Fibroblast of villous mesenchyme (primary cell): ENCODE measurements around the gene PIP5K1C. TPM values are rescaled to one million over a fixed set of nuclear protein-coding genes. Genes with fewer than 3 reads are reported as not detected.

Experiments used
- DNase-seq: peaks from one replicate; pipeline ENCODE4 v3.0.0-alpha.2; 2010; ENCODE audit warnings: low read depth
- H3K4me3 ChIP-seq: 2 replicates; pipeline ENCODE4 v1.5.1; 2011; ENCODE audit warnings: low read depth, mild to moderate bottlenecking, low read length
- CTCF ChIP-seq: IDR thresholded peaks from 2 replicates; pipeline ENCODE4 v1.5.1; 2012; ENCODE audit warnings: low read depth, mild to moderate bottlenecking, low read length; ENCODE audit not compliant: insufficient read depth
- total RNA-seq: library from RNA; depleted of rRNA; stranded (reverse); fragments of >200 nt; gene quantifications from 2 replicates; pipeline ENCODE4 v1.2.3, GENCODE V29; 2012

Gene PIP5K1C
- total RNA-seq, 1 donor = 46.2 TPM

- no peak overlapping the region for H3K4me3 ChIP-seq
- TF ChIP-seq CTCF = no peak
- peak; percentile 54 for DNase-seq
These were observed 10.1 kb upstream of the PIP5K1C start for GRCh38 chr19:3710265-3710812.

- DNase-seq = no peak
- no peak for TF ChIP-seq CTCF
- no peak within 1 kb of the TSS for H3K4me3 ChIP-seq
These were observed 8.1 kb upstream of the PIP5K1C start, which contains the start of gene TJP3 for GRCh38 chr19:3708207-3708931. TSS of gene TJP3 (plus strand) at chr19:3708384. CDS start at chr19:3728433, 20,049 bp downstream.

GRCh38 chr19:3707868-3708206, 7.6 kb upstream of the PIP5K1C start:
- DNase-seq = no peak
- TF ChIP-seq CTCF = no peak
- no peak overlapping the region for H3K4me3 ChIP-seq

GRCh38 chr19:3701200-3701599, 932 bp upstream of the PIP5K1C start:
- H3K4me3 ChIP-seq = no peak overlapping the region
- TF ChIP-seq CTCF = no peak
- DNase-seq = no peak

GRCh38 chr19:3699741-3700241, 477 bp downstream of the PIP5K1C start:
- peak overlapping the region; percentile 78 for H3K4me3 ChIP-seq
- DNase-seq = no peak
- TF ChIP-seq CTCF = no peak

DNA sequence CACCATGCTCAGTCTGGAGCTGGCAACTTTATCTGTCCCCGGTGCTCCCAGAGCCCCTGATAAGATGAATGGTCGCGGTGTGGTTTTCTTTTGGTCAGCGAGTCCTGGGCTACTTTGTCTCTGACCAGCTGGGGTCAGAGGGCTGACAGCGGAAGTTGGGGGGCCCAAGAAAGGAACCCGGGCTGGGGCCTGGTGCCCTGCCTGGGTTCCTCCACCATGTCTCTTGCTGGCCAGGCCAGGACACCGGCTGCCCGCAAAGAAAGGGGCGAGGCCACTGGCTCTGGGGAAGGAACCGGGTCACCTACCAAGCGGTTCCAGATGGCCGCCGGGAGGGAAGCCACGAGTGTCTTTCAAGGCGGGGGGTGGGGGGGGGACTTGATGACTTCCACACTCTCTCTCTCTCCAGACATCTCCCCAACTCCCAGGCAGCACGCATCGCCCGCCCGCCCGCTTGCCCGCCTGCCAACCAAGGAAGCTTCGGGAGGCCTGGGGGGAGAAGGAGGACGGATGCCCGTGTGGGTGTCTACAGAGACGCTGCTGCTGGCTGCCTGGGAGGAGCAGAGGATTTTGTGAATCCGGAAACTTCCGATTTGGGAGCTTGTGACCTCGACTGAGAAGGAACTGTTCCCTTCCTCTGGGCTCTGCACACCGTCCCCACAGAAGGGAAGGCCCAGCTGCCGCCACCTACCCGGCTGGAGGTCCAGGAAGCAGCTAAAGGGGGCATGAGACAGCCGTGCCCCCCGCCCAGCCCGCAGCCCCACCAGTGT, 1.1 kb downstream of the PIP5K1C start:
- H3K4me3 ChIP-seq = peak overlapping the region; percentile 78
- no peak for TF ChIP-seq CTCF
- DNase-seq = peak; percentile 66
